Activated CD4-positive, CD25-positive, alpha-beta regulatory T cell (primary cell): ENCODE data around the gene TBRG1.

ENCODE experiments used
- DNase-seq, 4 experiments: peaks; one replicate each; lab custom pipeline; 2025; lab: John Stamatoyannopoulos, UW

TBRG1 gene

DNA sequence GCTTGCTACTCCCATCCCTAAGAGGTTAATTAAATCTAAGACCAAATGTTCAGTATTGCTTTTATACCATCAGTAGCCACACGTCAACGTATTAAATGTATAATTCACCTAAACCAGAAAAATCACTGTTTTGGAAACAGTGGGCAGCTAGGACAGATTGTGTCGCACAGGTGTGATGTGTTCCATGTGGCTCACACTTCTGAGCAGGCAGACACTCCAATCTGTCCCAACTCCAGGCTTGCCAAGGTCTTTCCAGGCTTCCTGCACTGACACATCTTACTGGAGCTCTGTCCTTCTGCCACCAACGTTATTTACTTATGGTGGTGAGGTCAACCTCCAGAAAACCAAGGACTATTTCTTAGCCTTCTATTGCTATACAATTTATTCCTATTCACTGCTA is 39.4 kb downstream of the TBRG1 start:
- DNase-seq: no peak

DNA sequence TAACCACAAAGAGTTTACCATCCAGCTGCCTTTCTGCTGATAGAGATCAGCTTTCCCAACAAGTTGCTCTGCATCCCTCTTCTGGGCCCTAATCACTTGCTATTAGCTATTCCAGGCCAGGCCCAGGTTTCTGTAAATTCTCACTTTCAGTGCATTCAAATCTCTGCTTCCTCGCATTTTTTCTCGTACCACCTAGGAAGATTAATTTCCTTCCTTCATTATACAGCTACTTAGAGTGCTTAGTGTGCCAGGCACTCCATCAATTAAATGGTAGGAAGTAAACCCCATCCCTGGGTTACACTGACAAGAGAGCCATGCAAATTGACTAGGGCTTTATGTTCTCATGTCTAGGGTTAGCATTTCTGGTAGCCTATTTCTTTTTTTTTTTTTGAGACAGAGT is 41.2 kb downstream of the TBRG1 start:
- DNase-seq: no peak

DNA sequence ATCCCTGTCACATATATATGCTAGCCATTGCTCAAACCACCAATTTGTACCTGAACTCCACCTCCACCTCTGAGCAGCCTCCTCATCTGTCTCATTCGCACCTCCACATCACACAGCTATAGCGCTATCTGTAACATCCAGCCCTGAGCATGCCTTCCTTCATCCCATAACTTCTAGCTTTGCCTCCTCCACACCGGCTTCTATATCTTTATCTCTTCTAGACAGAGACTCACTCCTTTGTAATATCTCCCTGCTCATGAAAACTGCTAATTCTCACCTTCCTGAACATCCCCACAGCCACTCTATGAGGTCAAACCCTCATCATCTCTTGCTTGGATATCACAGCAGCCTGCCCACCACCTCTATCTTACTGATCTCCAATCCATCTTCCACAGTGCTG is 44.9 kb downstream of the TBRG1 start:
- no peak for DNase-seq

DNA sequence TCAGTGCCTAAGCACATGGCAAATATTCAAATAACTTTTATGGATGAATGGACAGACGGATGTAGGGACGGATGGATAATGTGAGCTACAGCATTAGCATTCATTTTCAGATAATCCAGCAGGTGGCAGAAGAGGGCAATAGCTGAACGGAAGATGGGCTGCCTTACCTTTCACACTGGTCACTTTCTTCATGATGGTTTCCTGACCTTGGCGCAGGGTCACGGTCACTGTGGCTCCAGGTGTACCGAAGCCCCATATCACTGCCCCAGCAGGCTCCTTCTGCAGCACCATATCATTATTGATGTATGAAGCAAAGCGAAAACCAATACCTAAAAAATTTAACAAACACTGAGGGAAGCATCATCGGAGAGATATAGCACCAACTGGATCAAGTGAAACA is 46.5 kb downstream of the TBRG1 start:
- DNase-seq: peak in 2 of 4 experiments; percentile 2 to 10

DNA sequence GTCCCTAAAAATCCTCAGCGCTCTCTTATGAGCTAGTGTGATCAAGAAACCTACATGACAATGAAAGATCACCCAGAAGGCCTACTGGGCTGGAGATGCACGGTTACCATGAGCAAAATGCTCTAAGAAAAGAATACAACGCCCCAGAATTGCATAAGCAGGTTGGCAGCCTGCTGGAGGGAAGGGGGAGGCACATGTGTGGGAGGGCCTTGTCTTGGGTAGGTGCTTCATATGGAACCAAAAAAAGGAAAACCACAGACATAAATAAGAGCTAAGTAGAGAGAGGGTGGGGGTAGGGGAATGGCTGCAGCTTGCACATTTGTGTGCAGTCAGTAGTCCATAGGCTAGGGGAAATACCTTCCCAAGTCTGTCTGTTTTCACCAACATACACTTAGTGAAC is 48.1 kb downstream of the TBRG1 start:
- DNase-seq: peak in 1 of 4 experiments; percentile 4

DNA sequence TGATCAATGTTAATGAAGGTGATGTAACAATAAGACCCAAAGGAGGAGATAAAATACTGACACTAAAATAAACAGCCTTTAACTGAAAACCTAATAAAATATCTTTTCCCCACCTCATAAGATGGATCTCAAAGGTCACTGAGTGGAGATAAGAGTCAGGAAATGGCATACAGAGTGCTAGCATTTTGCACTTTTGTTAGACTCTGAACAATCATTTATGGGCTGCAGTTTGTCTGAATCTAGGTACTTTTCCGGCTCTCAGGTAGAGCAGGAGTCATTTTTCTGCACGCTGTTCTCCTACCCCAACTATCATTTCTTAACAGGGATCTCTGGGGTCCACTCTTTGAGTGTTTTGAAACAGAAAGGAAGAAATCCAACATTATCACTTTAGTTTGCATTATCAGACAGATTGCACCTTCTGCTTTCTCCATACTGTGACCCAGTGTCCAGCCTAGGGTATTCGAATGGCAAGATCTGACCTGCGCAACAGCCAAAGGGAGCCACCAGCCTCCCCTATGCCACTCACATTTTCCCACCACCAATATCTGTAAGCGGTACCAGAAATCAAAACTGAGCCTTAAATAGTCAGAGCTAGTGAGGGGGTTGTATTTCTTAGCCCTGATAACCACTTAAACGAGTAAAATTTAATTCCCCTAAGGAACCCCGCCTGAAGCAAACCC is 50.0 kb downstream of the TBRG1 start:
- DNase-seq: no peak

DNA sequence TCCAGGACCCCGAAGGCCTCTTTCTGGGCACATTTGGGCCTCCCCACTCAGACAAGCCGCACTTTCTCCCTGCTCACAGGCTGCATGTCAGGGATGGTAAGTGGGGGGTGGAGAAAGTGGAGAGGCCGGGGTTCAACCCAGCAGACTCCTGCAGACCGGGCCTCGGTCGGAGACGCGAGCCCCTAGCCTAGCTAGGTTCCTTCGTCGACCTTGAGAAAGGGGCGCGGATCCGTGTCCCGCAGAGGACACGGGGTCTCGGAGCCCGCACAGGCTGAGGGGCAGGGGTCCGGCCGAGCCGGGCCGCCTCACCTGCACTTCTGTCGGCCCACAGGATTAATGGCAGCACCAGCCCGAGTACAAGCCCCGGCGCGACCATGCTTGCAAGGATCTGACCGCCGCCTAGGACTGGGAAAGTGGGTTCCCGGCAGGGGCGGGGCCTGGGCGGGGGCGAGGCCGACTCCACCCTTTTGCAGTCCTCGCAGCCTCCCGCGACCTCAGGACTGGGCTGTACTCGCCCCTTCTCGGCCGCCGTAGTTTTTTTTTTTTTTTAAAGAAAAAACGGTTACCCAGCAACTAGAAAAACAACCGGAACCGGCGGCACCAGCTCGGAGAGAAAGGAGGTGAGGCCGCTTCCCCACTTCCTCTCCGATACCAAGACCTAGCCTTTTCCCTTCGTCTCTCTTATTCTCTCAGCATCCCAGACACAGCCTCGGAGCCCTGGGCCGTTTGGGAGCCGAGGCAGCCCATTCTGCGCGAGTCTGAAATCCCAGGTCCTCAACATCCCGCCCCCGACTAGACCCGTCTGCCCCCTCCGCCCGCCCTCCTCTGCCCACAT is 50.9 kb downstream of the TBRG1 start, which contains the start of the genes SIAE and SPA17:
Gene SIAE (minus strand): TSS at position 407 of the 835 bp plus-strand sequence. CDS start 31 bp downstream, at position 376.
Gene SPA17 (plus strand): TSS at position 572 of the 835 bp plus-strand sequence. CDS start 1,361 bp downstream, outside the sequence.
- DNase-seq: peak; percentile 56 to 72 (median 70)

DNA sequence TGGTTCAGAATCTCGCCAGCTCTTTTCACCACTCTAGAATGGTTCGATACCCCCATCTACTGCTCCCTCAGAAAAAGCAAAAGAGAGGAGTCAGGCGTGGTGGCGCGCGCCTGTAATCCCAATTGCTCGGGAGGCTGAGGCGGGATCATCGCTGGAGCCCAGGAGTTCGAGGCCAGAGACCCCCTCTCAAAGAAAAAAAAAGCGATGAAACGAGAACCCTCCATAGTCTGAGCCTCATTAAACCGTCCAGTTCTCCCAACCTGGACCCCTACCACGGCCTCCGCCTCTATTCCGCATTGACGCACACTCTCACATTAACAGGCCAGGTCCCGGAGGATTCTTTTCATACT is 51.5 kb downstream of the TBRG1 start:
- DNase-seq: no peak

DNA sequence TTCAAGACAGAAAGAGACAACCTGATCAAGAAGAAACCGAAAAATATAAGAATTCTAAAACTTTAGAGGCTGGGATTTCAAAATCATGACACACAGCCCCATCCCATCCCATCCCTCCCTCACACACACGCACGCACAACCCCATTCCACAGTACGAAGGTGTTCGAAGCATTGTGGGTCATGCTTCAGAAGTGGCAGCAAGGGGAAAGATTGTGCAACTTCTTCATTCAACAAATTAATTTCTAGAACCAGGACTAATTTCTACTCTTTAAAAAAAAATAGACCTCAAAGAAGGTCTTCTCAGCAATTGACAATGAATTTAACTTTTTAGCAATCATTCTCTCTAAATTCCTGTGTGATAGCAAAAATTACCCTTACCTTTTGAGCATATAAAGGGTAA is 51.9 kb downstream of the TBRG1 start:
- no peak for DNase-seq

DNA sequence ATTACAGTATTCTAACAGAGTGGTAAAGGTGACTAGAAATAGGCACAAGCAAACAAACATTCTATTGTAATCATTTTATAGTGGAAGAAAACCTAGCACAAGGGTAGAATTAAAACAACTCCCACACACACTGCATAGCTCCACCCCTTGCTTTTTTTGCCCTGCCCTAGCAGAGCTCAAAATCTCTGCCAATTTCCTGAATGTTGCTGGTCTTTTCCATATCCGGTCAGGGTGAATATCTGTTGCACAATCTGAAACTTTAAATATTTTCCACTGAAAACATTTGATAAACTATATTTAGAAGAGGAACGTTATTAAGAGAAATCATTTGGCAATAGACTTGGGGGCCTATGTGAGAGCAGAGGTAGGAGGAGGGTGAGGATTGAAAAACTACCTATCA is 53.7 kb downstream of the TBRG1 start:
- DNase-seq: no peak

DNA sequence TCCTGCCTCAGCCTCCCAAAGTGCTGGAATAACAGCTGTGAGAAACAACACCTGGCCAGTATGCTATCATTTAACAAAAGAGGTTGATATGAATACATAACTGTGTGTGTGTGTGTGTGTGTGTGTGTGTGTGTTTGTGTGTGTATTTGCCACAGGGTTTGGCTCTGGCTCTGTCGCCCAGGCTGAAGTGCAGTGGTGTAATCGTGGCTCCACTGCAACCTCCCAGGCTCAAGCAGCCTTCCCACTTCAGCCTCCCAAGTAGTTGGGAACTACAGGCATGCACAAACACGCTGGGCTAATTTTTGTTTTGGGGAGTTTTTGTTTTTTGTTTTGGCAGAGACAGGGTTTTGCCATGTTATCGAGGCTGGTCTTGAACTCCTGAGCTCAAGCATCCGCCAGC is 55.8 kb downstream of the TBRG1 start:
- DNase-seq: no peak

DNA sequence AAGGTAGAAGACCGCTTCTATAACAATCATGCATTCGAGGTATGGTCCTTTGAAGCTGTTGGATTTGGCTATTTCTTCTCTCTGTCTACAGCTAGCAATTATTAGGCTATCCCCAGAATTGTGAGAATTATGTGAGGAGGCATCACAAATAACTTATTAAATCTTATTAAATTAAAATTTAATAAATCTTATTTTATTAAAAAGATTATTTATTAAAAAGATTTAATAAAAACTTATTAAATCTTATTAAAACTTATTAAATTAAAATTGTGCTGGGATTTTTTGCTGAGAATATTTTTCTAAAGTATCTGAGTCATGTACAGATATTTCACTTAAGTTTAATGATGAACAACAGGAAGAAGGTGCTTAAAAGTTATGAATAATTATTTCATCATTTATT is 58.8 kb downstream of the TBRG1 start:
- no peak for DNase-seq

DNA sequence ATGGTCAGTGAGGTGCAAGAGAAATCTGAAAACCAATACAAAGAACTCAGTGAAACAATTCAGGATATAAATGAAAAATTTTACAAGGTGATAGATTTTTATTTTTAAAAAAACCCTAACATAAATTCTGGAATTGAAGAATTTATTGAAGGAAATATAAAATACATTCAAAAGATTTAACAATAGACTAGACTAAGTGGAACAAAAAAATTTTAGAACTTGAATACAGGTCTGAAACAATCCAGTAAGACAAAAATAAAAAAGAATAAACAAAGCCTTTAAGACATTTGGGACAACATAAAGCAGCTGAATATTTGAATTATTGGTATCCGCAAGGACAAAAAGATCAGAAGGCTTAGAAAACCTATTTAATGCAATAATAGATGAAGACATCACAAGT is 59.8 kb downstream of the TBRG1 start:
- DNase-seq: no peak
